Endothelial cell of umbilical vein (primary cell): ENCODE measurements around the gene SSPN. TPM values are rescaled to one million over a fixed set of nuclear protein-coding genes. Genes with fewer than 3 reads are reported as not detected.

Experiments
- BruUV-seq: library from RNA; stranded (reverse); fragments of 400-500 nt; replicated peaks from 2 replicates; lab custom pipeline; 2021; lab: Mats Ljungman, UMichigan
- CTCF ChIA-PET: fragments of 300-600, 350-600 bp; sonication (Branson Sonifier 250); formaldehyde crosslinking; loops from one replicate; lab custom pipeline; 2021; ENCODE audit warnings: antibody characterized with exemption, inconsistent platforms; lab: Charles Lee
- POLR2A ChIA-PET: fragments of 300-600, 350-600 bp; sonication (Branson Sonifier 250); formaldehyde crosslinking; loops from one replicate; lab custom pipeline; 2021; ENCODE audit warnings: antibody characterized with exemption, inconsistent platforms; lab: Charles Lee
- DNase-seq: peaks from one replicate; pipeline ENCODE4 v3.0.0-alpha.2; 2011; ENCODE audit warnings: low read depth, low spot score
- FAIRE-seq: peaks from 2 replicates; lab custom pipeline; 2011; peaks lifted over from hg19 to GRCh38; lab: Jason Lieb, UNC
- H2AFZ ChIP-seq: 2 replicates; pipeline ENCODE4 v1.6.0; 2012; ENCODE audit warnings: low read depth, low read length, control low read depth, inconsistent platforms
- H3K27ac ChIP-seq: 2 replicates; pipeline ENCODE4 v1.5.1; 2011; ENCODE audit warnings: low read depth, mild to moderate bottlenecking, control low read depth, low read length, moderate library complexity; ENCODE audit not compliant: insufficient read depth
- H3K27me3 ChIP-seq, 2 experiments: 2 replicates each; pipeline versions ENCODE4 v1.6.0 to v1.6.1; 2011; ENCODE audit warnings: low read length in 2 of 2, mixed read lengths in 1 of 2; ENCODE audit not compliant: control insufficient read depth in 2 of 2, insufficient read depth in 2 of 2
- H3K36me3 ChIP-seq, 2 experiments: 2 replicates in 1 of 2; 3 replicates in 1 of 2; pipeline ENCODE4 v1.5.1; 2011; ENCODE audit warnings: low read length in 2 of 2, mild to moderate bottlenecking in 1 of 2, moderate library complexity in 1 of 2; ENCODE audit not compliant: control insufficient read depth in 2 of 2, insufficient read depth in 2 of 2; ENCODE audit errors: extremely low read depth in 1 of 2
- H3K4me1 ChIP-seq: 3 replicates; pipeline ENCODE4 v1.5.1; 2011; ENCODE audit warnings: mild to moderate bottlenecking, low read length; ENCODE audit not compliant: control insufficient read depth, insufficient read depth; ENCODE audit errors: extremely low read depth
- H3K4me2 ChIP-seq: 2 replicates; pipeline ENCODE4 v1.6.1; 2011; ENCODE audit warnings: low read length, control low read depth, mixed read lengths; ENCODE audit not compliant: insufficient read depth
- H3K4me3 ChIP-seq, 3 experiments: fragments of 200-600 bp in 1 of 3; sonication (generic), shearing (Covaris generic) in 1 of 3; replicated peaks in 1 of 3; 2 replicates each; pipeline ENCODE4 v1.5.1; 2011 to 2016; ENCODE audit warnings: control low read depth in 3 of 3, low read length in 3 of 3, mild to moderate bottlenecking in 2 of 3, inconsistent platforms in 1 of 3, low read depth in 1 of 3, moderate library complexity in 1 of 3; ENCODE audit not compliant: insufficient read depth in 1 of 3
- H3K79me2 ChIP-seq: 2 replicates; pipeline ENCODE4 v1.6.0; 2012; ENCODE audit warnings: low read length, inconsistent platforms; ENCODE audit not compliant: control insufficient read depth, insufficient read depth
- H3K9ac ChIP-seq: replicated peaks from 2 replicates; pipeline ENCODE3; 2011; ENCODE audit warnings: low read length, control low read depth; ENCODE audit not compliant: insufficient read depth; ENCODE audit errors: extremely low read depth
- H3K9me1 ChIP-seq: replicated peaks from 3 replicates; pipeline ENCODE4 v1.6.0; 2011; ENCODE audit warnings: mild to moderate bottlenecking, low read length; ENCODE audit not compliant: control insufficient read depth, insufficient read depth; ENCODE audit errors: extremely low read depth
- H3K9me3 ChIP-seq: replicated peaks from 2 replicates; pipeline ENCODE4 v1.5.1; 2012; ENCODE audit warnings: low read length, inconsistent platforms; ENCODE audit not compliant: control insufficient read depth, insufficient read depth
- H4K20me1 ChIP-seq: replicated peaks from 2 replicates; pipeline ENCODE3; 2011; ENCODE audit warnings: mild to moderate bottlenecking, low read length; ENCODE audit not compliant: control insufficient read depth, insufficient read depth; ENCODE audit errors: extremely low read depth
- CTCF ChIP-seq, 2 donors: IDR thresholded peaks; 1 replicate in 1 of 2; 2 replicates in 1 of 2; pipeline ENCODE4 v1.5.1; 2011; ENCODE audit warnings: low read length in 2 of 2, mild to moderate bottlenecking in 2 of 2, moderate library complexity in 2 of 2, control low read depth in 1 of 2, inconsistent platforms in 1 of 2, low read depth in 1 of 2; ENCODE audit not compliant: insufficient read depth in 1 of 2; ENCODE audit errors: extremely low read depth in 1 of 2
- EZH2 ChIP-seq: IDR thresholded peaks from 2 replicates; pipeline ENCODE4 v1.6.1; 2012; ENCODE audit warnings: borderline replicate concordance, low read depth, mild to moderate bottlenecking, moderate library complexity, low read length, inconsistent platforms; ENCODE audit not compliant: severe bottlenecking
- FOS ChIP-seq: IDR thresholded peaks from 2 replicates; pipeline ENCODE4 v1.6.1; 2011; ENCODE audit warnings: mild to moderate bottlenecking, low read length, moderate library complexity, borderline replicate concordance; ENCODE audit not compliant: insufficient read depth
- GATA2 ChIP-seq: IDR thresholded peaks from 2 replicates; pipeline ENCODE4 v1.7.0; 2011; ENCODE audit warnings: low read depth, mild to moderate bottlenecking, moderate library complexity, mixed read lengths, low read length; ENCODE audit not compliant: insufficient read length, insufficient read depth
- JUN ChIP-seq: IDR thresholded peaks from 2 replicates; pipeline ENCODE4 v1.6.1; 2011; ENCODE audit warnings: borderline replicate concordance, low read depth; ENCODE audit not compliant: insufficient read length, insufficient read depth
- MYC ChIP-seq: IDR thresholded peaks from one replicate; pipeline ENCODE4 v1.6.1; 2011; ENCODE audit warnings: mild to moderate bottlenecking, low read depth, low read length
- POLR2A ChIP-seq: IDR thresholded peaks from 2 replicates; pipeline ENCODE4 v1.6.1; 2012; ENCODE audit warnings: low read depth, mild to moderate bottlenecking, control low read depth, low read length
- POLR2AphosphoS5 ChIP-seq: IDR thresholded peaks from 2 replicates; pipeline ENCODE4 v1.6.1; 2012; ENCODE audit warnings: low read depth, mild to moderate bottlenecking, control low read depth, low read length, moderate library complexity; ENCODE audit not compliant: insufficient read depth
- dilution Hi-C: fragments of 300-500 bp; cut with MboI; formaldehyde crosslinking; loops from one replicate; pipeline ENCODE4 v1.15.0; 2019; ENCODE audit warnings: low sequenced_read_pairs; ENCODE audit not compliant: extremely low pct_ligation_motif_present
- intact Hi-C: fragments of 100-400 bp; cut with micrococcal nuclease; formaldehyde crosslinking; loops from one replicate; pipeline ENCODE4 v1.10.0; 2022
- polyA plus RNA-seq, 4 experiments: library from polyadenylated mRNA; depleted of rRNA in 3 of 4; stranded (reverse) in 3 of 4; unstranded in 1 of 4; fragments of >200 nt; gene quantifications; 2 replicates each; pipeline versions ENCODE4 v1.2.1 to v1.2.3, GENCODE V29; 2011 to 2012; ENCODE audit warnings: missing spikeins in 1 of 4
- total RNA-seq: library from RNA; stranded (reverse); gene quantifications from 2 replicates; pipeline ENCODE4 v1.2.3, GENCODE V29; 2021
- TF ChIP-seq, protein P1 (sequence below): IDR thresholded peaks from 2 replicates; pipeline ENCODE4 v1.6.1; 2011; ENCODE audit not compliant: insufficient read depth, insufficient read length

SSPN gene
- total and polyA plus RNA-seq, 2 donors (not counting 3 experiments of a cell fraction or from before 2014, with no cell fraction given) = 1.3 to 2.1 TPM

GRCh38 chr12:26162174-26162573 lies 33.2 kb upstream of the SSPN start:
- TF ChIP-seq FOS (no peak), EZH2 (no peak), JUN (no peak), GATA2 (no peak), MYC (no peak), POLR2A (no peak)
- dilution Hi-C loops (no loop called here), intact Hi-C loops (no loop called here)
- Histone ChIP-seq H4K20me1 (no peaks in the 10 kb centered on the region), H3K27me3 (peaks cover 2% of the 10 kb centered on the region in 2 experiments), H3K36me3 (no peaks in the 10 kb centered on the region), H2AFZ (no peak overlapping the region), H3K4me2 (no peak overlapping the region), H3K9ac (no peak overlapping the region), H3K4me1 (no peaks in the 10 kb centered on the region), H3K79me2 (no peaks in the 10 kb centered on the region), H3K27ac (no peak overlapping the region), H3K9me3 (no peaks in the 10 kb centered on the region), H3K9me1 (no peaks in the 10 kb centered on the region), H3K4me3 (no peak overlapping the region)
- ChIA-PET CTCF (interaction anchor here (0.7 to 1.1 kb wide), 2 partner anchors 9 to 13 kb away, joined by 3 read pairs; no protein-coding TSS in a partner anchor), POLR2A (interaction anchor here (0.7 kb wide), 1 partner anchor 173 kb away, joined by 4 read pairs; no protein-coding TSS in a partner anchor)
- BruUV-seq = no TSS peak
- DNase-seq (no peak), FAIRE-seq (no peak)

GRCh38 chr12:26162905-26163304 lies 32.5 kb upstream of the SSPN start:
- CTCF ChIA-PET = no interaction called here

More at GRCh38 chr12:26162905-26163304, 32.5 kb upstream of the SSPN start:
- Histone ChIP-seq H3K27me3 (peaks cover 2 to 4% of the 10 kb centered on the region in 2 experiments), H3K79me2 (no peaks in the 10 kb centered on the region), H3K9ac (no peak overlapping the region), H4K20me1 (no peaks in the 10 kb centered on the region), H3K27ac (no peak overlapping the region), H3K9me1 (no peaks in the 10 kb centered on the region), H3K4me2 (no peak overlapping the region), H3K4me1 (no peaks in the 10 kb centered on the region), H2AFZ (no peak overlapping the region), H3K4me3 (no peak overlapping the region), H3K9me3 (no peaks in the 10 kb centered on the region), H3K36me3 (no peaks in the 10 kb centered on the region)
- DNase-seq (no peak), FAIRE-seq (no peak)
- dilution Hi-C loops (no loop called here), intact Hi-C loops (no loop called here)
- POLR2A ChIA-PET = interaction anchor here (0.7 kb wide), 1 partner anchor 172 kb away, joined by 4 read pairs; no protein-coding TSS in a partner anchor
- BruUV-seq = no TSS peak
- TF ChIP-seq EZH2 (no peak), POLR2AphosphoS5 (no peak), FOS (no peak), CTCF (IDR thresholded peaks at IDR 0.05; ENCODE audit: extremely low read depth in 1 of 2, insufficient read depth in 1 of 2, low read depth in 1 of 2, low read length in 2 of 2) (no peak), GATA2 (no peak), POLR2A (no peak), MYC (no peak), JUN (no peak)
- TF ChIP-seq, protein P1, sequence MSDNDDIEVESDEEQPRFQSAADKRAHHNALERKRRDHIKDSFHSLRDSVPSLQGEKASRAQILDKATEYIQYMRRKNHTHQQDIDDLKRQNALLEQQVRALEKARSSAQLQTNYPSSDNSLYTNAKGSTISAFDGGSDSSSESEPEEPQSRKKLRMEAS = no peak
